ENCODE data around the gene POLD2. TPM values are rescaled to one million over a fixed set of nuclear protein-coding genes. Genes with fewer than 3 reads are reported as not detected.

POLD2 gene
- total and polyA plus RNA-seq, 2 donors from 2014 or later, result 60.0 to 119 TPM

- peak in 1 of 5 donors; percentile 73 for DNase-seq
- TF ChIP-seq CTCF (IDR thresholded peaks at IDR 0.05; ENCODE audit: borderline replicate concordance, extremely low read depth, insufficient read depth), result no peak
- Histone ChIP-seq H3K9ac (ENCODE audit: low read length in 3 of 3) (no peak overlapping the region), H3K4me3 (ENCODE audit: low read length in 3 of 3) (no peak overlapping the region), H3K27ac (ENCODE audit: low read depth in 2 of 2, low read length in 2 of 2) (no peak overlapping the region), H3K27me3 (ENCODE audit: control insufficient read depth, insufficient read depth, low read length) (no peaks in the 10 kb centered on the region), H3K9me3 (ENCODE audit: control insufficient read depth in 2 of 3, insufficient read depth in 1 of 3, low read length in 3 of 3) (no peaks in the 10 kb centered on the region), H3K4me1 (ENCODE audit: control insufficient read depth in 2 of 3, insufficient read depth in 2 of 3, low read depth in 1 of 3, low read length in 3 of 3) (peaks cover 3 to 42% (median 38%) of the 10 kb centered on the region in 3 donors), H3K36me3 (ENCODE audit: control insufficient read depth in 2 of 3, insufficient read depth in 3 of 3, low read length in 3 of 3) (peaks cover 2 to 36% (median 7%) of the 10 kb centered on the region in 3 donors)
- intact Hi-C loops (cut with DNase I), result no loop called here
- FAIRE-seq, result no peak
Measured at GRCh38 chr7:44080118-44080517, 43.2 kb downstream of the POLD2 start.

GRCh38 chr7:44079331-44080021, 43.9 kb downstream of the POLD2 start:
- H3K4me3 ChIP-seq (ENCODE audit: low read length in 3 of 3), result no peak overlapping the region
- no peaks in the 10 kb centered on the region for H3K27me3 ChIP-seq (ENCODE audit: control insufficient read depth, insufficient read depth, low read length)
- no peaks in the 10 kb centered on the region for H3K9me3 ChIP-seq (ENCODE audit: control insufficient read depth in 2 of 3, insufficient read depth in 1 of 3, low read length in 3 of 3)
- peaks cover 3 to 42% (median 38%) of the 10 kb centered on the region in 3 donors for H3K4me1 ChIP-seq (ENCODE audit: control insufficient read depth in 2 of 3, insufficient read depth in 2 of 3, low read depth in 1 of 3, low read length in 3 of 3)
- H3K9ac ChIP-seq (ENCODE audit: low read length in 3 of 3), result peak overlapping the region in 1 of 3 donors; percentile 7
- H3K36me3 ChIP-seq (ENCODE audit: control insufficient read depth in 2 of 3, insufficient read depth in 3 of 3, low read length in 3 of 3), result peaks cover 2 to 36% (median 7%) of the 10 kb centered on the region in 3 donors
- no peak for TF ChIP-seq CTCF (IDR thresholded peaks at IDR 0.05; ENCODE audit: borderline replicate concordance, extremely low read depth, insufficient read depth)
- FAIRE-seq (no peak), DNase-seq (peak in 2 of 5 donors; percentile 53 to 65)
- intact Hi-C loops (cut with DNase I), result no loop called here
- H3K27ac ChIP-seq (ENCODE audit: low read depth in 2 of 2, low read length in 2 of 2), result peak overlapping the region in 1 of 2 donors; percentile 7

- no peak overlapping the region for H3K4me3 ChIP-seq (ENCODE audit: low read length in 3 of 3)
- intact Hi-C loops (cut with DNase I), result no loop called here
- peak overlapping the region in 1 of 3 donors; percentile 7 for H3K9ac ChIP-seq (ENCODE audit: low read length in 3 of 3)
- no peak for TF ChIP-seq CTCF (IDR thresholded peaks at IDR 0.05; ENCODE audit: borderline replicate concordance, extremely low read depth, insufficient read depth)
- H3K9me3 ChIP-seq (ENCODE audit: control insufficient read depth in 2 of 3, insufficient read depth in 1 of 3, low read length in 3 of 3), result no peaks in the 10 kb centered on the region
- FAIRE-seq, result no peak
- H3K27me3 ChIP-seq (ENCODE audit: control insufficient read depth, insufficient read depth, low read length), result no peaks in the 10 kb centered on the region
- H3K36me3 ChIP-seq (ENCODE audit: control insufficient read depth in 2 of 3, insufficient read depth in 3 of 3, low read length in 3 of 3), result peaks cover 2 to 38% (median 7%) of the 10 kb centered on the region in 3 donors
- H3K27ac ChIP-seq (ENCODE audit: low read depth in 2 of 2, low read length in 2 of 2), result peak overlapping the region in 1 of 2 donors; percentile 36
- DNase-seq, result peak; percentile 86 to 91 (median 88)
- peaks cover 3 to 47% (median 39%) of the 10 kb centered on the region in 3 donors for H3K4me1 ChIP-seq (ENCODE audit: control insufficient read depth in 2 of 3, insufficient read depth in 2 of 3, low read depth in 1 of 3, low read length in 3 of 3)
Measured at GRCh38 chr7:44078521-44078920, 44.8 kb downstream of the POLD2 start.
